Activated effector memory CD4-positive, alpha-beta T cell treated with Interleukin-2 at 50 U/mL for 16 hours (primary cell): ENCODE results near the gene GRM8.
"Not testable (repeated sequence)": the region's sequence is repeated elsewhere in the genome, so short reads cannot be mapped to it uniquely, and the experiment has no call there.

ENCODE experiments used
- DNase-seq: peaks from one replicate; pipeline ENCODE4 v3.0.0-alpha.2; 2020

Gene GRM8

DNA sequence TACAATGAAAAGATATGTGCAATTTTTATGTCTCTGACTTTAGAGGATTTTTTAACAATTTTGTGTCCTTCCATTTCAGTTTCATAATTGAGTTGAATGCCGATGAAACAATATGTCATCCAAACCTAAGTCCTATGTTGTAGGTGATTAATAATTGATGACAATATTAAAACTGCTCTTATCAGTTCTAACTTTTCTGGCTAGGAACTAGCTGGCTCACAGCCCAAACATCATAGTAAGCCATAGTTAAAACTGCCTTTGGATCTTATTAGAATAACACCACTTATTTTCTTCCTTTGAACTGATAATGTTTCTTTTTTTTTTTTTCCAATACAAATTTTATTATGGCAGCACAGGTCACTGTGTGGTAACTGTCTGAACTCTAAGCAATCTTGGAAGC is 230.9 kb downstream of the GRM8 start:
- no peak for DNase-seq

DNA sequence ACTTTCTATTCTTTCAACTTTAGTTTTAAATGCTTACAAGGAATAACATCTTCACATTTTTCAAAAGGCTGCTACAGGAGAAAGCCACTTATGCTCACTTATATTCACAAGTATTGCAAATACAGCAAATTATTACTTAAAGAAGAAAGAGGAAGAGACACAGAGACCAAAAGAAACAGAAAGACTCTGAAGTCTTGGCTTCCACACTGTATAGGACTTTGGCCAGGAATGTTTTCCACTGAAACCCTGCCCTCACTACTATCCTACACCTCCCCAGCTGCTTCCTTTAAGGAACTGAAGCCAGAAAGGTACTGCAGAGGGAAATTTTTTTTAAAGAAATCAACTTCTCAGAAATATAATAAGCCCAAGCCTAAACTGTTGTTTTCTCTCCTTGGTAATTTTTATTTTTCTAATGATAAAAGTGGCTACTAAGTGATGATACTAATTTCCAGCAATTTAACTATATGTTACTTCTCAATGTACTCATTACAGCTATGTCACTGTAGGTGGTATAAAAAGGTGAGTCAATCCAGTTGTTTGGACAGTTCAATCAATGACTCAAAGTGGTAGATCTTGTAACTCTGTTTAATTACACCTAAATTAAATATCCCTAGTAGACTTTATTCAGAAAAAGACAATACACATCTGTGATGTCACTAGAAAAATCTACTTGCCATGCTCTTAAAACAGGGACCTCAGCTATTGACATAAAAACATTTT is 231.6 kb downstream of the GRM8 start:
- no peak for DNase-seq

DNA sequence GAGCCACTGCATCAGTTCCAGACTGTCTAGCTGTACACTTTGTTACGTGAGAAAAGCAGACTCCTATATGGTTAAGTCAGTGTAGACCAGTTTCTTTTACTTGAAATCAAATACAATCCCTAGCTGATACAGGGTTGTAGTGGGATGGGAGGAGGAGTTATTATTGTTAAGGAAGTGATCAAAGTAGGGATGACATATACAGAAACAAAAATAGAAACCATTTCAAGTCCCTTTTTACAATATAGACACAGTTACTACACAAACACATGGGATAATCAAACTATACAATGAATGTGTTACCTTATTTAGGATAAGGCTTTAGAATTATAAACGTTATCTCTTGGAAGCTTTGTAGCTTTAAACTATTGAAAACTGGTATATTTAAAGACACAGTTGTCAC is 233.9 kb downstream of the GRM8 start:
- no peak for DNase-seq

DNA sequence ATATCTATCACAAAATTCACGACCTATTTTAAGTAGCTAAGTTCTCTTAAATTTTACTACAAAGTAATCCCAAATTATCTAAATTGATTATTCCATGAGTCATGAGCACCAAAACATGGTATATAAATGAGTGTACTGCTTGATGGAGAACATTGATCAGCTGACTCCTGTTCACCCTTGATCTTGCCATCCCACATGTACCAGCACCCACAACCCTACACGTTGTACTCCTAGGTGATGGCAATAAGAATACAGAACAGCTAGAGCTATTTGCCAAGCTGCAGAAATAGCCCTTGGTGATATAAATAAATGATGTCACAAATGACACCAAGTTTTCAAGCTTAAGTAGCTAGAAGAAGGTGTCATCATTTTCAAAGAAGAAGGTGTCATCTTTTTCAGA is 235.5 kb downstream of the GRM8 start:
- DNase-seq, result no peak

DNA sequence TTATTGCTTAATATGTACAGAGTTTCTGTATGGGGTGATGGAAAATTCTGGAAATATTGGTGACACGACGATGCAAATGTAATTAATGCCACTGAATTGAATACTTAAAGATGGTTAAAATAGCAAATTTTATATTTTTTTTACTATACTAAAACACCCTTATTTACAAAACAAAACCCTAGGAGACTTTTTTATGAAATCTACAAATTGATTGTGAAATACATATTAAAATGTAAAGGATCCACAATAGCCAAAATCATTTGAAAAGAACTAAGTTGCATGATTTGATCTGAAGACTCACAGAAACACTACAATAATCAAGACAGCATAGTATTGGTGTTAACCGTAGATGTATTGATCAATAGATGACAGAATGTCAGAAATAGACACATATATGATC is 252.0 kb downstream of the GRM8 start:
- DNase-seq, result no peak

DNA sequence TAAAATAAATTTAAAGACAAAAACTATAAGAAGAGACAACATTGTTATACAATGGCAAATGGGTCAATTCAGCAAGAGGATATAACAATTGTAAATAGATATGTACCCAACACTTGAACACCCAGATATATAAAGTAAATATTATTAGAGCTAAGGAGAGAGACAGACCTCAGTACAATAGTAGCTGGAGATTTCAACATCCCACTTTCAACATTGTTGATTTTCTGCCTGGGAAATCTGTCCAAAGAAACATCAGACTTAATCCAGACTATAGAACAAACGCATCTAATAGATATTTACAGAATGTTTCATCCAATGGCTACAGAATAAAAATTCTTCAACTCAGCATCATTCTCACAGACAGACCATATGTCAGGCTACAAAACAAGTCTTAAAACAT is 256.1 kb downstream of the GRM8 start:
- DNase-seq, result no peak

DNA sequence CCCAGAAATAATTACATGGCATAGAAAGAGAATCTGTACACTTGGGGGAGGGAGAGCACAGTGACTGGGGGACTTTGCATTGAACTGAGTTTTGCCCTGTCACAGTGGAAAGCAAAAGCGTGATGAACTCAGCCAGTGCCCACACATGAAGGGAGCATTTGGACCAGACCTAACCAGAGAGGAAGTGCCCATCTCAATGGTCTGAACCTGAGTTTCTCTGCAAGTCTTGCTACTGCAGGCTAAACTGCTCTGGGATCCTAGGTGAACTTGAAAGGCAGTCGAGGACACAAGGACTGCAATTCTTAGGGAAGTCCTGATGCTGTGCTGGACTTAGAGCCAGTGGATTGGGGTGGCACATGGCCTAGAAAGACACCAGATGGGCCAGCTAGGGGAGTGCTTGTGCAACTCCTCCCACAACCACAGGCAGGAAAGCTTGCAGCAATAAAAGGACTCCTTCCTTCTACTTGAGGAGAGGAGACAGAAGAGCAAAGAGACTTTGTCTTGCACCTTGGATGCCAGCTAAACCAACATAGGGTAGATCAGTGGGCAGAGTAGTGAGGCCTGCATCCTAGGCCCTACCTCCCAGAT is 259.0 kb downstream of the GRM8 start:
- no peak for DNase-seq

DNA sequence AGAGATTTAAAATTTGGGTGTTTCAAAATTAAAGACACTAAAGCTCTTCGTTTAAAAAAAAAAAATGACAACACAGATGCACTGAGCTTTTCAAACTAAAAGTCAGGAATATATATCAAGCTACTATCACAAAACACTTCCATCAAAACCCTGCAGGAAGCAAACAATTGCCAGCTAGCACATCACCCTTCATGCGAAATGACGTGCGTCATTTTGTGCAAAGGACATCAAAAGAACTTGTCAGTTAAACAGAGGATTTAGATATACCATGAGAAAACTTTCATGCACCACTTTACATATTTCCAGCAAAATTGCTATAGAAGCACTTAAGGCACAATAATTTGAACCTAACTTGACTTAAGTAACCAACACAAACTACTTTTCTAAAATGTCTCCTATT is 264.7 kb downstream of the GRM8 start:
- DNase-seq, result no peak

DNA sequence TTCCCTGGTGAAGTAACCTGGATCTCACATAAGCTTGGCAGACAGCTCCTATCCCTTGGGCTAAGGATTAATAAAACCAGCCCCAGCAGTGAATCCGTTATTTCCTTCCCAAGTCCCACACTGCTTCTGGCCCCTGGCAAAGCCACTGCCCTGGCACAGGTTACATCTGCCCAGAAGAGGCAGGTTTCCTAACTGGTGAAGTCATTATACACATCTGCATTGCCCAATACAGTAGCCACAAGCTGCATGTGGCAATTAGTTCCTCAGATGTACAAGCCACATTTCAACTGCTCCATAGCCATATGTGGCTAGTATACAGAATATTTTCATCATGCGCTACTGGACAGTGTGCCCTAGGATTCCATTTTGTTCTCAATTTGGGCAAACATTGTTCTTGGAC is 273.0 kb downstream of the GRM8 start:
- no peak for DNase-seq

DNA sequence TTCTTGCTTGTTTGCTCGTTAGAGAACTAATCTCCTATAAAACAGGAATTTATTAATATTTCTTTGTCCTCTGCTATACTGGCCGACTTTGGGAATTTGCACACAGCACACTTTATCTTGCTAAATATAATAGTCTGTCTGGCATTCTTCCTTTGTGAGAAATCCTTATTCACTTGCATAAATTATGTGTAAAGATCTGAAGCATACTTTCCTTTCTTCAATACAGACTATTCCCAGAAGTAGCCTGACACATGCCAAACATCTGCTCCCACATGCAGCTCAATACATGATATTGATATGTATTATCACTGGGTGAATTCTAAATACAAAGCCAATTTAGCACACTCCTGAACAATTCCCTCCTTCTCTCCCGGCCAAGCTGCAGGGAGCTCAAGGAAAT is 273.9 kb downstream of the GRM8 start:
- no peak for DNase-seq

DNA sequence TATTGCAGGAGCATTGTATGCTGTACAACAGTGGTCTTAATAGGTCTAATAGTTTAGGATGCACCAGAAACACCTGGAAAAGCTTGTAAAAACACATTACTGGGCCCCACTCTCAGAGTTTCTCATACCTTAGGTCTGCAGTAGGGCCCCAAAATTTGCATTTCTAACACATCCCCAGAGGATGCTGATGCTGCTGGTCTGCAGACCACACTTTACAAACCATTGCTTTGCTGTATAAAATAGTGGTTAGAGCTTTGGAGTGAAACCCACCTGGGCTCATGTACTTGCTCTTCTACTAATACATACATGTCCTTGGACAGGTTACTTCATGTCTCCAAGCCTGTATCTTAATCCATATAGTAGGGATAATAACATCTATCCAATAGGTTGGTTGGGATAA is 279.7 kb downstream of the GRM8 start:
- DNase-seq, result no peak

DNA sequence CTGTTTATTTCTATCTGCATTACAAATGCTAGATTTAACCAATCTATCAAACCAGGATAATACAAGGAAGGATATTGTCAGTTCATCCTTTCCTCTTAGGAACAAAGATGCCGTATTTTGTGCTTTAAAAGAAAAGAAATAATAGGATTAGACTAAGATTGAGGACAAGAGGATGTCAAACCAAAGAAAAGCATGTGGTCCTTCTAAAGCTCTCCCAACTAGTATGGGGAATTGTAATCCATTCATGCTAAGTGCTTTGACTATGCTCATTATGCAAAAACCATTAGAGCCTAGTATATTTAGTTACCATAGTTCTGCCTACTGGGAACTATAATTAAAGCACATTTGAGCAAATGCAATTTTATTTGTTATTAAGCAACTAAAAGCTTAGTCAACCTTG is 280.2 kb downstream of the GRM8 start:
- no peak for DNase-seq

DNA sequence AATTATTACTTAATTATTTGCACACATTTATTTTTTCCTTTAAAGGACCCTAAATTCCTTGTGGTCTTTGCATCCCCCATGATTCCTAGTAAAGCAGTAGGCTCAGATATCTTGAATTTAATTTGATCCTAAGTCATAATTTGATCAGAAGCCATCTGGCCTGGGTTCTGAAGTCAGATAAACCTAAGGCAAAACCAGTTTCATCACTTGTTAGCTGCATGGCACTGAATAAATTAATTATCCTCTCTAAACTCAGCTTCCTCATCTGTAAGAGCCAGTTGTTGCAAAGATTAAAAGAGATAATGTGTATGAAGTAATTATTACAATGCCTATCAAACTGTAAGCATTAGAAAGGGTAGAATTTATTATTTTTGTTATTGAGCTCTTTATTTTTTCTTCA is 293.1 kb downstream of the GRM8 start:
- no peak for DNase-seq

DNA sequence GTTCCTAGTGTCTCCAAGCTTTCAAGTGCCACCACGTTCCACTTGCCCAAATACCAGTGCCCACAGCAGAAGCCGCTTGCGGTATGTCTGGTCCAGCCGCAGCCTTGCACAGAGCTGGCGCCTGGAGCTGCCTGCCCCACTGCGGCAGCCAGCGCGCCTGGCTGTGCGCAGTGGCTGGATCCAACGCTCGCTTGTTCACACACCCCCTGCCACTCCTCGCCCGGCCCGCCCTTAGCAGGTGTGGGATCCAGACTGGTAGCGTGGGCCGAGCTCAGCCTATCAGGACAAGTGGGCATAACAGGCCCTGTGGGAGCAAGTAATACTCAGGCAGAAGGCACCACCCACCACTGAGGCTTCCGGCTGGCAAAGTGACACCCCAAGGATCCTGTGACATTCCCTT is 294.4 kb downstream of the GRM8 start:
- DNase-seq, result no peak

DNA sequence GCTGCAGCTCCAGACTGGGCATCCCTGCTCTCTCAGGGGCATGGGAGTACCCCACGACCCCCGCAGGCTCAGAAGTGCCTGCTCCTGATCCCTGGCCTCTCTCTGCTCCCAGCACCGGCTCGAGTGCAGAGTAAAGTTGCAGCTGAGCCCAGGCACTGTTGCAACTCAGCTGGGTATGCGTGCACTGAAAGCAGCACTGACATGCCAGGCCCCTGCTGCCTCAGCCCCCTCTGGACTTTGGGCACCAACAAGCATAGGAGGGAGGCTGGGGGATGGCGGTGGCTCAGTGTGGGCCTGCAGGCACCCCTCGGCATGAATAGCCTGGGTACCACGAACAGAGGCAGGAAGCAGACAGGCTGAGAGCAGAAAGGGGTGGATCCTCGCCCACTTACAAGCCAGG is 295.3 kb downstream of the GRM8 start:
- no peak for DNase-seq

DNA sequence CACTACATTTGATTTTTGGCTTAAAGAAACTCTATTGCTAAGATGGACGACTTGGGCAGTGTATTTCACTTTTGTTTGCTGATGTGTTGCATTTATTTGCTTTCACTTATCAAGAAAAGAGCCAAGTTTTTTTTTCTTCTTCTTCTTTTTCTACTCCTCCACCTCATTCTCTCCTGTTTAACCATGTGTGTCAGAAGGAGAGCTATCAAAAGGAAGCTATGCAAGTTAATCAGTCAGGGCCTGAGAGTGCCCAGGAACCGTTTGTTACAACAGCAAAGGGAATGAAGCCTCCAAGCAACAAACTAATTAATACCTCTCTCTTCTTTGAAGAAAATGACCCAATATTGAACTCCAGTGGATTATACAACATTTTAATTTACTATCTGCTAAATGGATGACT is 299.3 kb downstream of the GRM8 start:
- DNase-seq, result no peak

DNA sequence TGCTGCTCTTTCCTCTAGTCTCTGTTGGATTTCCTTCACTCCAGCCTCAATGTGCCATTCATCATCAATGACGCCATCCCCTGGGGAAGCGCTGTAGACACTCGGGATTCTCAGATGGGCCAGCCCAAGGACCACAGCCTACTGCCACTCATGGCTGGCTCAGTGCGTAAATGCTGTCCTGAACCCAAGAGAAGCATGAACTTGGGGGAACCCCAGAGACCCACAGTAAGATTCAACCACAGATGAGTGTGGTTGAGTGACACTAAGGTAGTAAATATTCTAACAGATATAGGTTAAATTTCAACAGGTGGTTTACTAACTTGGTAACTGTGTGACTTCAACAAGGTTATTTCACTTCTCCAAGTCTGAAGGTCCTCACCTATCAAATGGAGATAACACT is 304.1 kb downstream of the GRM8 start:
- DNase-seq, result no peak

DNA sequence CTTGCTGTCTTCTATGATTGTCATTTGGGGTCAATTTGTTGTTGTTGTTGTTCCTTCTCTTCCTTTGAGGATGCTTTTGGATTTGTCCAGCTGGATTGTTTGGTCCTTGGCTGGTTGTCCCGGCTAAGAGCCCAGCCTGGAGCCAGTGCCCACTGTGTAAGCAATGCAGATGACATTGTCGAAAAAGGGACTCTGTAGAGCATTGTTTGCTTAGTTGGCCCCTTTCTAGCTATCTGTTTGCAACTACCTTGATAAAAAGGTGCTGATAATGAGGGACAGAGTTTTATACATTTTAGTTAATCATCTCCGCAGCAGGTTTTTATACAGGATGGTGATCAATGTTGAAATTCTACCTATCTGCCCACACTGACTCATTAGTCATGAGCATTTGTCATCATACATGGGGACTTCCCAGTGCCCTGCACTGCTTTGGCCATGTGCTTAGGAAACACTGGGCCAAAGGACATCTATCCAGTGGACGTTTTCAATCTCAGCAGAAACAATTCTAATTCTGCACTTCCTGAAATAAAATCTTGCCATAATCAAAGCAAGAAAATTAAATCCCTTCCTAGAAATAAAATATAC is 311.9 kb downstream of the GRM8 start:
- DNase-seq, result no peak

DNA sequence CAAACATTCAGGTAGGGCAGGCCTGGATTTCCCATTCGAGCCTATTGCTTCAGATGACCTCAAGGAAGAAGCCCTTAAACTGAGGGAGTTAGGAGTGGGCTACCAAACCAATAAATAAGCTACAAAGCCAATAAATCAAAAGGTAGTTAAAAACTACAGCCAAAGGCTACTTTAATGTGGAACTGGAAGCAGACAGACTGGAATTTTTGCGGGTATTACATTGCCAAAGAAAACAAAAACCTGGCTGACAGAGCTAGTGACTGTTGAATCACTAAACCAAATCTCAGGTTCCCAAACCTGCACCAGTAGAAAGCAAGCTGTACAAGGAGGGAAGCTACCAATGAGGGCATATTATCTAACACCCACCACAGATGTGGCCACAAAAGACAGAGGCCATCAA is 315.6 kb downstream of the GRM8 start:
- no peak for DNase-seq

DNA sequence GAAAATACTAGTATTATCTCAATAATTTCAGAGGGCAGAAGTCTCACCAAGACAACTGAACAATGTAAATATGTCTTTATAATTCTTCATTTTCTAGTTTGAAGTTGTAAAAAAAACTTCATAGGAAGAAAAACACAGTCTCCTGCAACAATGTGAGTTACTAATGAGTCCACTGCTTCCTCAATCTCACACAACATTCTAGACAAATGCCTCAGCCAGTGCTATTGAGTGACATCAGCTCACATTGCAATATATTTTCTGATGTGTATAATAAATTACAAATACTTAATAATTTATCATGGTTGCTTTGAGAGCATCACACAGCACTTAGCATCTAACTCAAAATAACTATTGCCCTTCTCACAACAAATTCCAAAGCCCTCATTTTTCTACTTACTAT is 321.2 kb downstream of the GRM8 start:
- DNase-seq, result no peak

DNA sequence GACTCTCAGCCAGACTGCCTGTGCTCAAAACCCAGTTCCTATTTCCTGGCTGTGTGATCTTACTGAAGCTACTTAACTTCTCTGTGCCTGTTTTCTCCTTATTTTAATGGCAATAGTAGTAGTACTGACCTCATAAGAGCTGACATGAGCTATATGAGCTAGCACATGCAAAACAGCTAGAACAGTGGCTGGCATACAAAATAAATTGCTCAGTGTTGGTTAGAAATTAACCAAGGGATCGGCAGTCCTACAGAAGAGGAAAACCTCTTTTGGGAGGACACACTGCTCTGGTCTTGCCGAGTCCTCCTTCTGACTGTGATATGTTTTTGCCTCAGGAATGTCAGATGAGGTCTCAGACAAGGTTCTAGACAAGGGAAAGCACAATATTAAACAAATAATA is 322.6 kb downstream of the GRM8 start:
- no peak for DNase-seq

DNA sequence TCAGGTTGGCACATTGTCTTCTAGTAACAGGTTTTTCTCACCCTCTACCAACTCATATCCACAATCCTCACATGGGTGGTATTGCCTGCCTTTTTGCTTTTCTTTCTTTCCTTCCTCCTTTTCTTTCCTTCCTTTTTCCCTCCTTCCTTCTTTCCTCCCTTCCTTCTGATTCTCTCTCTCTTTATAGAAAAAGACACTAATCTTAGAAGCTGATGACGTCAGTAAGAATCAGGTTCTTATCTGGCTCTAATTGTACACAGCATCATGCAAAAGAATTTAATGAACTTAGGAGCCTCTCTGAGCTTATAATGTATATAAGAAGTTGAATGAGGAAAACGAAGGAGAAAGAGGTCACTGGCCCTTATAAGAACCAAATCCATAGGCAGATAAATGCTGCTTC is 328.3 kb downstream of the GRM8 start:
- DNase-seq, result no peak

DNA sequence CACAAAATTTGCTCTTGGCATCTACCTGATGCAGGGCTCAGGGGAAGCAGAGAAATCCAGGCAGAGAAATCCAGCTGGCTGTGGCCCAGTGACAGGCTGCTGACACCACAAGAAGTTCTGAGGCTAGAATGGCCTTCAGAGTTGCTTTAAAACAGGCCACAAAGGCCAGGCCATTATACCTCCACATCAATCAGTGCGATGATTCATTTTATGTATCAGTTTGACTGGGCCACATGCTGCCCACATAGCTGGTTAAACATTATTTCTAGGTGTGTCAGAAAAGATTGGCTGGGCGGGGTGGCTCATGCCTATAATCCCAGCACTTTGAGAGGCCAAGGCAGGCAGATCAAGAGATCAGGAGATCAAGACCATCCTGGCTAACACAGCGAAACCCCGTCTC is 341.1 kb downstream of the GRM8 start:
- DNase-seq, result not testable (repeated sequence)

DNA sequence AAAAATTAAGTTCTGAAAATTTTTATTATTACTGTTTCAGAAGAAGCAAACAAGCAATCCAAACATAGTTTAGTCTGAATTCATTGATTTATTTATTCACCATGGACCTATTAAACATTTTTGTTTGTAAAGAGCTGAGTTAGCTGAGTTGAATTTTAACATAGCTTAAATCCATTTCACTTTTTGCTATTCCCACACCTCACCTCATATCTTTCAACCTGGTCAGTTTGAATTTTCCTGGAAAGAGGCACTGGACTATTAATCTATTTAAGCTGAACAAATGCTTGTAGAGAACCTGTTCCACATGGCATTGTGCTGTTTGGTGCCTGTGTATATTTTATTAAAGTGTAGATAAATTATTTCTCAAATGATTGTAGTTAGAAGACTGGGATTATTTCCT is 344.2 kb downstream of the GRM8 start:
- DNase-seq, result not testable (repeated sequence)

DNA sequence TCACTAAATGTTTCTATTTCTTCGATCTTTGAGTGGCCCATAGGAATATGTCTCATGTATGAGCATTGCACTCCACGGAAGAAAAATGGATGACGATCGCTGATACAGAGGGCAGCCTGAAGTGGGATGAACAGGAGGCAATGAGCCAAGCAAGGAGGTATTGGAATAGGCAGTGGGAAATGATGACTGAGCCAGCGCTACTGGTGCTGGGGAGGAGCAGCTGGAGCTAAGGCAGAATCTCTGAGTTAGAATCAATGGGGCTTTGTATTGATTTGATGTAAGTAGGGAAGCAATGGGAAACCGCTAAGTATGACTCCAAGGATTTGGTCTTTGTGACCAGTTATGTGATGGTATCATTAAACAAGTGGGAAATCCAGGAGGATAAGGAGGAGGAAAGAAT is 345.1 kb downstream of the GRM8 start:
- DNase-seq, result not testable (repeated sequence)
